Measurements from ENCODE around the gene CCNB2. TPM values are rescaled to one million over a fixed set of nuclear protein-coding genes. Genes with fewer than 3 reads are reported as not detected.

The CCNB2 gene
- total and polyA plus RNA-seq, 7 experiments from 2014 or later = 0.27 to 52.2 (median 0.41) TPM; not detected in 2

DNA sequence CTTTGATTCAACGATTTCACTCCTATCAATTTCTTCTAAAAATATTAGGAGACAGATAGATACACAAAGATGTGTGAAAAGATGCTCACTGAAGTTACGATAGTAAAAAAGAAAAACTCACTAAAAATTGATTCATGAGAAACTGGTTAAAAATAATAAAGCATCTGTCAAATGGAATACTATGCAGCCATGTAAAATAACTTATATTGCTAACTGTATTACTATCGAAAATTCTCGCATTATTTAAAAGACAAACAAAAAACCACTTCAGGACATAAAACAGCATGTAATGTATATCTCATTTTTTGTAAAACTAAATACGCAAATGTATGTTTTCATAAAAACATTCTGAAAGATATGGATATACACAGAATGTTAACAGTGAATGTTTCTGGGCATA, 68.2 kb downstream of the CCNB2 start:
- Mint-ChIP-seq H3K27ac (no peak overlapping the region), H3K9me3 (peaks cover 0 to 5% (median 0%) of the 10 kb centered on the region in 11 donors), H3K4me1 (peaks cover 0 to 30% (median 0%) of the 10 kb centered on the region in 7 donors), H3K36me3 (peaks cover 0 to 28% (median 3%) of the 10 kb centered on the region in 5 donors), H3K27me3 (peaks cover 2 to 14% (median 11%) of the 10 kb centered on the region in 5 donors), H3K4me3 (no peak overlapping the region)
- POLR2A ChIA-PET = no interaction called here
- CTCF ChIA-PET = no interaction called here
- DNase-seq = no peak
- H3K9me3 ChIP-seq (ENCODE audit: control insufficient read depth in 2 of 3, low read length in 3 of 3) = no peaks in the 10 kb centered on the region
- no peaks in the 10 kb centered on the region for H3K27me3 ChIP-seq (ENCODE audit: control insufficient read depth in 2 of 2, insufficient read depth in 2 of 2, low read length in 2 of 2)
- no peak for ATAC-seq
- H3K36me3 ChIP-seq (ENCODE audit: control insufficient read depth in 2 of 3, insufficient read depth in 3 of 3, low read length in 3 of 3) = no peaks in the 10 kb centered on the region
- no peaks in the 10 kb centered on the region for H3K4me1 ChIP-seq (ENCODE audit: control insufficient read depth in 2 of 2, insufficient read depth in 2 of 2, low read length in 2 of 2)
- no peak overlapping the region for H3K27ac ChIP-seq (ENCODE audit: low read depth, low read length)
- intact Hi-C loops (cut with micrococcal nuclease) = no loop called here
- H3K4me3 ChIP-seq (ENCODE audit: low read length) = no peak overlapping the region

DNA sequence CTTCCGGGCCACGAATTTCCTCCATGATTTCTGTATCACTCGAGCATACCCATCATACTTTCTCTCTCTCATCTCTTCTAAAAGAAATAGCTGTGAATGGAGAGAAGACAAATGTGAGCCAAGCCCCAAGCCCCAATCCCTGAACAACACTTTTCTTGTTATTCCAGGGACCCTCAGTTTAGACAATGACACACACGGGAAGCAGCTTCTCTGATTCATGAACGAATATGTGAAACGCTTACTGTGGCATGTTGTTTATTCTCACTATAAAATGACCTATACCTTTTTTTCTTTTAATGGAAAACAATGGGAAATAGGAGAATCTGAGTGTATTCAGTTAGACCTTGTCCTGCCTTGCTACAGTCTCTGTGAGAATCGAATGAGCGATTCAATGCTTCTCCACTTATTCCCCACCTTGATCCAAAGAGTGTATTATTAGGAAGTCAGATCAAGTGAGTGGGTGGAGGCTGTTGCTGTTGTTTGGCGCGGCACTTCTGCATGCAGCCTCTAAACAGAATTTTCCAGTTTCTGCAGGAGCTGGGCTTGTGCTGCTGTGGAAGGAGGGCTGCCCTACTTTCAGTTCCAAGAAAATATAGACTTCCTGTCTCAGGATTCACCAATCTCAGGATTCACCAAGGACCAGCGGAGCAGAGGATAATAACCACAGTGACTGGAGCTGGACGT, 69.3 kb downstream of the CCNB2 start:
- Mint-ChIP-seq H3K27me3 (peaks cover 2 to 19% (median 15%) of the 10 kb centered on the region in 5 donors), H3K27ac (no peak overlapping the region), H3K9me3 (peaks cover 0 to 5% (median 0%) of the 10 kb centered on the region in 11 donors), H3K4me1 (peaks cover 0 to 25% (median 0%) of the 10 kb centered on the region in 7 donors), H3K36me3 (peaks cover 0 to 26% (median 3%) of the 10 kb centered on the region in 5 donors), H3K4me3 (no peak overlapping the region)
- no peak for ATAC-seq
- no peak overlapping the region for H3K4me3 ChIP-seq (ENCODE audit: low read length)
- no peaks in the 10 kb centered on the region for H3K36me3 ChIP-seq (ENCODE audit: control insufficient read depth in 2 of 3, insufficient read depth in 3 of 3, low read length in 3 of 3)
- H3K4me1 ChIP-seq (ENCODE audit: control insufficient read depth in 2 of 2, insufficient read depth in 2 of 2, low read length in 2 of 2) = no peaks in the 10 kb centered on the region
- POLR2A ChIA-PET = no interaction called here
- no peaks in the 10 kb centered on the region for H3K27me3 ChIP-seq (ENCODE audit: control insufficient read depth in 2 of 2, insufficient read depth in 2 of 2, low read length in 2 of 2)
- H3K9me3 ChIP-seq (ENCODE audit: control insufficient read depth in 2 of 3, low read length in 3 of 3) = no peaks in the 10 kb centered on the region
- H3K27ac ChIP-seq (ENCODE audit: low read depth, low read length) = no peak overlapping the region
- DNase-seq = no peak
- intact Hi-C loops (cut with micrococcal nuclease) = loop anchor here in 1 of 2 donors (1.0 to 2.0 kb wide), 2 partner anchors 319 to 355 kb away; no protein-coding TSS in a partner anchor
- CTCF ChIA-PET = interaction anchor here (1.6 kb wide), 1 partner anchor 355 kb away, joined by 9 read pairs; no protein-coding TSS in a partner anchor

Small RNA genes within 50 kb of the gene (microRNA-seq; reads per million reads assigned to microRNA genes)
- not detected for gene MIR2116 (ENCODE audit: borderline microRNAs expressed)

Other genes with a start within 250 kb of the CCNB2 start
- gene SLTM, start 171.5 kb upstream of the CCNB2 start, total RNA-seq = 100 to 1,000 TPM; 118 to 166 (median 159) TPM
- gene SLTM, start 171.5 kb upstream of the CCNB2 start, polyA plus RNA-seq = 10 to 100 TPM; 56.3 to 65.6 TPM
- 10 to 100 TPM; 50.8 to 61.1 (median 57.9) TPM for gene RNF111, start 117.5 kb upstream of the CCNB2 start, total RNA-seq
- gene RNF111, start 117.5 kb upstream of the CCNB2 start, polyA plus RNA-seq = 10 to 100 TPM; 16.1 to 16.7 TPM
- gene LDHAL6B, start 101.7 kb downstream of the CCNB2 start, total RNA-seq = not detected
- not detected for gene LDHAL6B, start 101.7 kb downstream of the CCNB2 start, polyA plus RNA-seq

All from naive thymus-derived CD4-positive, alpha-beta T cell (primary cell).